Stimulated activated CD4-positive, alpha-beta T cell treated with anti-CD3 and anti-CD28 coated beads, Interleukin-1b, Interleukin-23, amount 100 ng/mL, for 1 hour (primary cell): ENCODE measurements around the gene SNX25.

Source experiments
- DNase-seq, 2 donors: peaks; one replicate each; pipeline ENCODE4 v3.0.0-alpha.2; 2020; ENCODE audit warnings: low read depth in 2 of 2

The SNX25 gene

GRCh38 chr4:185263419-185263818 is 54.0 kb downstream of the SNX25 start:
- no peak for DNase-seq

GRCh38 chr4:185265942-185266341 is 56.5 kb downstream of the SNX25 start:
- DNase-seq: no peak

DNA sequence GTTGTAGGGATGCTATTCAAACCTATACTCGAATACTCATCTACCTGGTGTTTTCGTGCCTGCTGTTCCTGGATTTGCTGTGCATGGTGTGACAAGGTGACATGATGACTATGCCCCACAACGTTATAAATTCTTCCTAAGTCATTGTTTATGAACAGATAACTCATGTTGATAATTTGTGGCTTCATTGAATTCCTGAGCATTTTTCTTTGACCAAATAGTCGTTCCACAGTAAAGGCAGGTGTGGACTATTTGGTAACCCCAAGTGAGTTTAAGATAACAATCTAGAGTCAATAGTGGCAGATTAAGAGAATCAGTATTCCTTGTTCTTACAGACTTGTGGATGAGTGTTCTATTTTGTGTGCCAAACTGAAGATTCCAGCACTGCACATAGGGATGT is 59.9 kb downstream of the SNX25 start:
- no peak for DNase-seq

- DNase-seq: no peak
Measured at GRCh38 chr4:185270037-185270436, 60.6 kb downstream of the SNX25 start.

DNA sequence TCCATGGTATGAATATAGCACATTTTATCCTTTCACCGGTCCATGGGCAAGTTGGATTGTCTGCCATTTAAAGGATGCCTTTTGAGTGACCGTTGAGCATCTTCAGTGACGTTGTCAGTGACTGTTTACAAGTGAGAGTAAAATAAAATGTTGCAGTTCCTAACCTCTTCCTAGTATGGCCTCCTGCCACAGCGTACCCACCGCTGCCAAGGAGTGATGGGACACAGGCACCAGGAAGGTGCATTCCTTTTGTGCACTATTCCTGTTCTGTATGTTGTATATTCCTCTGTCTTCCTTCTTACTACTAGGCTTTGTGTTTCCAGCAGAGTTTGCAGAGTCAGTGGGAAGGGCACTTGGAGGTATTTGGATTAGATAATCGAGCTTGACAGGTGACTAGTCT is 61.5 kb downstream of the SNX25 start:
- no peak for DNase-seq

- no peak for DNase-seq
Measured at GRCh38 chr4:185272245-185272644, 62.8 kb downstream of the SNX25 start.

DNA sequence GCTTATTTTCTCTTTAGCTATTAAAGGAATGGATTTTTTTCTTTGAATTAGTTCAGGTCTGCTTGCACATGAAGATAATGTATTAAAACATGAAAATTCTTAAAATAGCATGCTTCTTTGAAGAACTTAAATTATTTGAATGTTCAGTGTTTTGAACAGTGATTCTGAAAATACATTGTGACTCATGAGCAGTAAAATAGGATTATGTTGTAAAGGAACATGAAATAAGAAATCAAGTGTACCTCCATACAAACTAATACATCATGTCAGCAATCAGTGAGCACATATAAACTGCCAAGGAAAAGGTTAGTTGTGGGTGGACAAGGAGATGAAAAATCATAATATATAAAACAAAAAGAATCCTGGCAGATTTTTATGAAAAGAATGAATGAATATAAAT is 66.1 kb downstream of the SNX25 start:
- DNase-seq: no peak

- no peak for DNase-seq
Measured at GRCh38 chr4:185276036-185276435, 66.6 kb downstream of the SNX25 start.

DNA sequence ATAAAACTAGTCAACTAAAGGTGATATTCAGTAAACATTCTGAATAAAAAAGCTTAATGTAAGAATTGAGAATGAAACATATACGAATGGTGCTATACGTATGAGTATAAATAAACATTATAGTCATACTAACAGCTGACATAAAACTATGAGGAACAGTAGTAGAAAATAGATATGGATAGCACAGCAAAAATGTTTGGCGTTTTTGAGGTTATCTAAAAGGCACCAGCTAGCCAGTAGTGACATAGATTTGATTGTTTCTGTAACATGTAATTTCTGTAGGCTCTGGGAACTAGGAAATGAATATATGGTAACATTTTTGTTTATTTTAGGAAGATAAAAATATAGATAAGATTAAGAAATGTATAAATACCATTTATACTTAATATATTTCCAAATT is 69.3 kb downstream of the SNX25 start:
- no peak for DNase-seq

DNA sequence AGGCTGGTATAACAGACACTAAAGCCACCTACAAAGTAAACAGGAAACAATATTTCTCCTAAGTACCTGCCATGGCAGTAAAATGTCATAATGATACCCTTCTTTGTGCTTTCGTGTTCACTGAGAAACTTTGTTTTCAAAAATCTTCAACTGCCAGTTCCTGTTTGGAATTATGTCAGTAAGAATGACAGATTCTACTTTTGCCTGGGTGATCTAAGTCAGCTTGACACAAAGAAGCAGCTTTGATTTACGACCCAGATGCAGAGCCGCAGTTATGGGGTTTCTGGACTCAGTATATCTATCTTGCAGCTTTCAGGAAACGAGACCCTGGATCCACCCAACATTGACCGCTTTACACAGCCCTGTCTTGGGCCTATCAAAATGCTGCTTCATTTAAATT is 71.2 kb downstream of the SNX25 start:
- DNase-seq: no peak

- no peak for DNase-seq
Measured at GRCh38 chr4:185282968-185283367, 73.6 kb downstream of the SNX25 start.

GRCh38 chr4:185283723-185284122 is 74.3 kb downstream of the SNX25 start:
- DNase-seq: no peak

DNA sequence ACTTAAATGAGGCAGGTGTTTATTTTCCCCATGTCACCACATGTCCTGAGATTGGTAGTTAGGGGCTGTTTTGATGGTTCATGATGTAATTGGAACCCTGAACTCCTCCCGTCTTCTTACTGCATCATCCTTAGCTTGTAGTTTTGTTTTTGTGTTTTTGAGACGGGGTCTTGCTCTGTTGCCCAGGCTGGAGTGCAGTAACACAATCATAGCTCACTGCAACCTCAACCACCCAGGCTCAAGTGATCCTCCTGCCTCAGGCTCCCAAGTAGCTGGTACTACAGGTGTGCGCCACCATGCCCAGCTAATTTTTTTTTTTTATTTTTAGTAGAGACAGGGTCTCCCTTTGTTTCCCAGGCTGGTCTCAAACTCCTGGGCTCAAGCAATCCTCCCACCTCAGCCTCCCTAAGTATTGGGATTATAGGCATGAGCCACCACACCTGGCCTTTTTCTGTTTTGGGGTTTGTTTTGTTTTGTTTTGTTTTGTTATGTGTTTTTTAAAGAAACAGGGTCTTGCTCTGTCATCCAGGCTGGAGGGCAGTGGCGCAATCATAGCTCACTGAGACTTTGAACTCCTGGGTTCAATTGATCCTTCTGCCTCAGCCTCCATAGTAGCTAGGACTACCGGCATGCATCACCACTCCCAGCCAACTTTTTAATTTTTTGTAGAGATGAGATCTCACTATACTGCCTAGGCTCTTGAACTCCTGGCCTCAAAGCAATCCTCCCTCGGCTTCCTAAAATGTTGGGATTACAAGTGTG is 76.4 kb downstream of the SNX25 start:
- DNase-seq: no peak

DNA sequence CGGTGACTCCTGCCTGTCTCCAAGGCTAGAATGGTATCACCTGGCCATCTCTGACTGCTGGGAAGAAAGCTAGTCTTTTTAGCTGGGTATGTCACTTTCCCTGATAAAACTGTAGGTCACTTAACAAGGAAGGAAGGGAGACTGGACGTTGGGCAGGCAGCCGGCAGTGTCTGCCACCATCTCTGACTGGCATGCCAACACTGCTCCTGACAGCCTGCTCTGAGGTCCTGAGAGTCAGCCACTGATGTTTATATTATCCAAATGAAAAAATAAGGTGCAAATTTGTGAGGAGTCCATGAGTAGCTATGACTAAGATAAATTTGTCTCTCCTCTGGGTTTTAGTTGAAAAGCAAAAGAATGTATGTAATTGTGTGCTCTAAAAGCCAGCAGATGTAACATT is 77.2 kb downstream of the SNX25 start:
- DNase-seq: no peak

DNA sequence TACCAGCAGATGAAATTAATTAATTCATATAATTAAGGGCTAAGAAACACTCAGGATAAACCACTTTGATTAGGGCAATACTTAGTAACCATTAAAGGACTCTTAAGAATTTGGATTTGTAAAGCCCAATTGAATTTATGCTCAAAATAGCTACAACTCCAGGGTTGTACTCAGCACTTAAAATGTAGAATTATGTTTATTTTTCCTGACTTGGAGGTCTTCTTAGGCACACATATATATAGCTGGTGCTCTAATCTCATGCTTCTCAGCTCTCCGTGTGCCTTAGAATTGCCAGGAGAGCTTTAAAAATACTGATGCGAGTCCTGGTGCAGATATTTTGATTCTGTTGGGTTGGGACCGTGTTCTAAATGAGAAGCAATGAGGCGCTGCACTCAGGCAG is 77.6 kb downstream of the SNX25 start:
- no peak for DNase-seq

DNA sequence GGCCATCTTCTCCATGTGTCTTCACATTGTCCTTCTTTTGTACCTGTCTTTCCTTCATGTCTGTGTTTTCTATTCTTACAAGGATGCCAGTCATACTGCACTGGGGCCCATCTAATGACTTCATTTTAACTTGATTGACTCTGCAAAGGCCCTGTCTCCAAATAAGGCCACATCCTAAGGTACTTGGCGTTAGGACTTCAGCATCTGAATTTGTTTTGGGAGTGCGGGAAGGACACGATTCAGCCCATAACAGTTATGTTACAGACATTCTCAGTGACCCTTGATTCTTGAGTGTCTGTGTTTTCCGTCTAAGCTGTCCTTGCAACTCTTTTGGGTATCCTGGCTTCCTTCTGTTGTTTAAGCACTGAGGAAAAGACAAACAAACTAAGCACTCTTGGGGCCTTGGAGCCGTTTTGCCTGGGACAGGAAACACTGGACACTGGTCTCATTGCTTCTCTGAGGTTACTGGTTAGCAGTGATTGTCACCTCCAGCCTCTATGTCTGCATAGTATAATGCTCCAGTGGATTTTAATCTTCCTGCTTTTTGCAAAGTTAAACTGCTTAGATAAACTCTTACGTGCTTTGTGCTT is 80.7 kb downstream of the SNX25 start:
- no peak for DNase-seq

DNA sequence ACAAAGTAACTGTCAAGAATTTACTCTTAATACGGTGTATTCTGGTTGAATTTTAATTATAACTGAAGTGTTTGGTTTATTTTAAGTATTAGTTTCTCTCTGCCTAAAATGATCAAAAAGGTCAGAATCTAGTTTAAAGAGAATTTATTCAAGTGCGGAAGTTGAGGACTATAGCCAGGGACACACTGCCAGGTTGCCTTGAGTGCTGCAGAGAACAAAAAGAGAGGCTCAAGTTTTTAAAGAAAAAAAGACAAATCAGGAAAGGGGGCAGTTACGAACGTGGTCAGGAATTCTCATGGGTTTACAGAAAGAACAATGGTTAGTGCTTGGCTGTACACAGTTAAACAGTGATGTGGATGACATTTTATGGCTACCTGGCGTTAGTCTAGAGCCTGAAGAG is 81.3 kb downstream of the SNX25 start:
- no peak for DNase-seq

DNA sequence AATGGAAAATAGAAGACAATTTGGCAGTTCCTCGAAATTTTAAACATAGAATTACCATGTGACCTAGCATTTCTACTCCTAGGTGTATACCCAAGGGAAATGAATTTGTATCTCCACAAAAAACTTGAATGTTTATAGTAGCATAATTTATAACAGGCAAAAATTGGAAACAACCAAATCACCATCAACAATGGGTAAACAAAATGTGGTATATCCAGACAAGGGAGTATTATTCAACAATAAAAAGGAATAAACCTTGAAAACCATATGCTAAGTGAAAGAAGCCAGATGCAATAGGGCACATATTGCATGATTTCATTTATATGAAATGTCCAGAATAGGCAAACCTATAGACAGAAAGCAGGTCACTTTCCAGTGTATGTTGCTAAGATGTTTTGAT is 83.8 kb downstream of the SNX25 start:
- DNase-seq: no peak

- DNase-seq: no peak
Measured at GRCh38 chr4:185296665-185297460, 87.5 kb downstream of the SNX25 start.

DNA sequence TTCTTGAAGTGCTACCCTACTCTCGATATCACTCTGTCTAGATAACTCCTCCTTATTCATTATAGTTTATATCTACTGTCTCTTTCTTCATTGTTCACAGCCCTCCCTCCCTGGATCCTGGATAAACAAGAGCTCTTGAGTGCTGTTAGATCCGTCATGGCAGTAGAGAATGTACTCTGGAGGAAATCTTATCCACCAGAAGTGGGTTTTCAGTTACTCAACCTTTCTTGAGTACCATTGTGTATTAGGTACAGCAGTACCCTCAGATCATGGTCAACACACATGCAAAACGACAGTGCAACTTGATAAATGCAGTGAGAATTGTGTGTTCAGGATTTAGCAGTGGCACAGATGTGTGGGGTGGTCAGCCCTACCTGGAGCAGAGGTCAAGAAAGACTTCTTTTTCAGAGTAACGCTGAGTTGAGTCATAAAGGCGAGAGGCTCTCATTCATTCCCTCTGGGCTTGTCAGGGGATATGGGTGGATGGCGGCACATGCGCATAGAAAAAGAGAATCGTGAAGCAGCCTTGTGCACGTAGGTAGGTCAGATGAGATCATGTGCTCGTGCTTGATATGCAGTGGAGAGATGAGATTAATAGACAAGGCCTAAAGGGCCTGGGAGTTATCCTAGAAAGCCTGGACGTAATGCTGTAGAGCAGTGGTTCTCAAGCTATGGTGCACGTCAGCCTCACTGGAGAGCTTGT is 89.5 kb downstream of the SNX25 start:
- no peak for DNase-seq

- no peak for DNase-seq
Measured at GRCh38 chr4:185304541-185304940, 95.1 kb downstream of the SNX25 start.

DNA sequence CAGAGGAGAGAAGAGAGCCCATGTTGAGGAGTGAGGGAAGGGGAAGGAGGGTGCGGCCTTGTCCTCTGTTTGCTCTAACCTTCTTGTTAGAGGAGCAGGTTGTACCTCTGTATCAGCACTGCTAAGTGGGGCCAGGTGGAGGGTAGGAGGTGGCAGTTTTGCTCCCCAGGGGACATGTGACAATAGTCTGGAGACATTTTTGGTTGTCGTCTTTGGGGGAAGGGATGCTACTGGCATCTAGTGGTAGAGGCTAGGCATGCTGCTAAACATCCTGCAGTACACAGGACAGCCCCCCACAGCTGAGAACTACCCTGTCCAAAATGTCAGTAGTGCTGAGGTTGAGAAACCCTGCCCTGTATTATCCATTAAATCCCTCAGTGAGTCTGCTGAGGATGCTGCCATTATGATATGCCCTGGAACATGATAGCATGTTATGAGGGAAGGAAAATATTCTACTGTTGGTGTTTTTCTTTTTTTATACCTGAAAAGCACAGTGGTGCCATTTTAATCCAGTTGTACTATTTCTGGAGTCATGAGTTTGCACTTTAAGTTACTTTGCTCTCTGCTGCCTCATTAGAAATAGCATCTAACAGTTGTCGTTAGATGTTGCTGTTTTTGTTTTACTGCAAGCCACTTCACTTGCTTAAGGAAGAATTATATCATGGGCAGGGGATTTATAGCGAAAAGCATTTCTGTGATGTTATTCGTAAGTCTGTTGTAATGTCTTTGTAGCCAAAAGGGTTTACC is 95.7 kb downstream of the SNX25 start:
- no peak for DNase-seq
